GM23338 (cell line): Measurements from ENCODE around the gene CD46. TPM values are rescaled to one million over a fixed set of nuclear protein-coding genes. Genes with fewer than 3 reads are reported as not detected.

Experiments
- ATAC-seq: fragments of 200-7000 bp; cut with Tn5 transposase; 3 replicates; pipeline ENCODE4 v1.9.1; 2020
- DNase-seq: peaks from one replicate; pipeline ENCODE4 v3.0.0-alpha.2; 2015; ENCODE audit warnings: low spot score
- H2AFZ ChIP-seq: fragments of 200-600 bp; sonication (generic); 2 replicates; pipeline ENCODE4 v1.8.0; 2016; ENCODE audit warnings: antibody characterized with exemption, mild to moderate bottlenecking, moderate library complexity
- H3F3A ChIP-seq: fragments of 200-600 bp; sonication (generic); replicated peaks from 2 replicates; pipeline ENCODE4 v1.8.0; 2017; ENCODE audit warnings: antibody characterized with exemption, mixed run types, low read depth
- H3K27ac ChIP-seq: fragments of 200-600 bp; sonication (generic); 2 replicates; pipeline ENCODE4 v1.6.1; 2016; ENCODE audit warnings: low read depth
- H3K27me3 ChIP-seq: fragments of 200-600 bp; sonication (generic); 2 replicates; pipeline ENCODE4 v1.8.0; 2016; ENCODE audit warnings: mild to moderate bottlenecking, mixed run types, moderate library complexity; ENCODE audit not compliant: insufficient read depth
- H3K36me3 ChIP-seq: fragments of 200-600 bp; sonication (generic); 2 replicates; pipeline ENCODE4 v1.8.0; 2016; ENCODE audit warnings: mild to moderate bottlenecking; ENCODE audit not compliant: insufficient read depth
- H3K4me1 ChIP-seq: fragments of 200-600 bp; sonication (generic); 2 replicates; pipeline ENCODE4 v1.8.0; 2016; ENCODE audit warnings: mild to moderate bottlenecking, moderate library complexity; ENCODE audit not compliant: insufficient read depth
- H3K4me2 ChIP-seq: fragments of 200-600 bp; sonication (generic); 2 replicates; pipeline ENCODE4 v1.7.1; 2017; ENCODE audit warnings: mixed run types
- H3K4me3 ChIP-seq: fragments of 200-600 bp; sonication (generic); 2 replicates; pipeline ENCODE4 v1.6.1; 2016; ENCODE audit warnings: mixed run types
- H3K79me2 ChIP-seq: fragments of 200-600 bp; sonication (generic); replicated peaks from 2 replicates; pipeline ENCODE4 v1.8.0; 2017; ENCODE audit warnings: mild to moderate bottlenecking; ENCODE audit not compliant: insufficient read depth
- H3K9me2 ChIP-seq: fragments of 200-600 bp; sonication (generic); 2 replicates; pipeline ENCODE4 v1.8.0; 2017; ENCODE audit not compliant: insufficient read depth
- H4K20me1 ChIP-seq: fragments of 200-600 bp; sonication (generic); replicated peaks from 2 replicates; pipeline ENCODE4 v1.8.0; 2017; ENCODE audit warnings: mild to moderate bottlenecking; ENCODE audit not compliant: insufficient read depth
- H3K27ac Mint-ChIP-seq: 2 replicates; pipeline ENCODE4 v1.8.0; 2020; ENCODE audit warnings: inconsistent platforms, mild to moderate bottlenecking, moderate library complexity, mixed read lengths
- H3K27me3 Mint-ChIP-seq: 3 replicates; pipeline ENCODE4 v1.8.0; 2022; ENCODE audit warnings: low read depth, mild to moderate bottlenecking, moderate library complexity, mixed read lengths, inconsistent platforms; ENCODE audit not compliant: insufficient read depth, poor library complexity
- H3K36me3 Mint-ChIP-seq: 3 replicates; pipeline ENCODE4 v1.8.0; 2021; ENCODE audit warnings: low read depth, mild to moderate bottlenecking, inconsistent platforms, moderate library complexity, mixed read lengths
- H3K4me1 Mint-ChIP-seq: 3 replicates; pipeline ENCODE4 v1.8.0; 2020; ENCODE audit warnings: mild to moderate bottlenecking, inconsistent platforms, mixed read lengths
- H3K4me3 Mint-ChIP-seq: 3 replicates; pipeline ENCODE4 v1.8.0; 2021; ENCODE audit warnings: moderate library complexity, mild to moderate bottlenecking, inconsistent platforms, mixed read lengths
- H3K9me3 Mint-ChIP-seq: 3 replicates; pipeline ENCODE4 v1.8.0; 2020; ENCODE audit warnings: moderate library complexity, mild to moderate bottlenecking, inconsistent platforms, mixed read lengths
- CREB1 ChIP-seq: fragments of 250-450 bp; sonication (Bioruptor Pico); IDR thresholded peaks from 2 replicates; pipeline ENCODE4 v1.5.0; 2020; ENCODE audit warnings: low read depth, mild to moderate bottlenecking, moderate library complexity
- ETS1 ChIP-seq: IDR thresholded peaks from 2 replicates; pipeline ENCODE4 v1.6.1; 2016; ENCODE audit warnings: antibody characterized with exemption
- JUNB ChIP-seq: IDR thresholded peaks from one replicate; pipeline ENCODE4 v1.6.1; 2016; ENCODE audit warnings: antibody characterized with exemption; ENCODE audit not compliant: unreplicated experiment
- NANOG ChIP-seq: IDR thresholded peaks from 2 replicates; pipeline ENCODE4 v1.6.1; 2016; ENCODE audit warnings: antibody characterized with exemption, borderline replicate concordance
- POLR2AphosphoS5 ChIP-seq: IDR thresholded peaks from 2 replicates; pipeline ENCODE4 v1.6.1; 2016; ENCODE audit warnings: antibody characterized with exemption, low read depth
- REST ChIP-seq: IDR thresholded peaks from one replicate; pipeline ENCODE4 v1.6.1; 2018; ENCODE audit warnings: antibody characterized with exemption; ENCODE audit not compliant: unreplicated experiment
- STAT1 ChIP-seq: IDR thresholded peaks from one replicate; pipeline ENCODE4 v1.6.1; 2016; ENCODE audit warnings: antibody characterized with exemption; ENCODE audit not compliant: unreplicated experiment
- ZNF331 ChIP-seq: fragments of 250-450 bp; sonication (Bioruptor Pico); IDR thresholded peaks from 2 replicates; pipeline ENCODE4 v1.5.0; 2020; ENCODE audit warnings: low read depth, mild to moderate bottlenecking, moderate library complexity
- polyA plus RNA-seq: library from polyadenylated mRNA; unstranded; fragments of >200 nt; fragmentation: Nextera tagmentation; extraction: Ambion mirVana; gene quantifications from 2 replicates; pipeline ENCODE4 v1.2.1, GENCODE V29; 2016
- total RNA-seq: library from RNA; depleted of rRNA; stranded (reverse); fragments of >200 nt; shearing (Covaris generic); gene quantifications from 2 replicates; pipeline ENCODE4 v1.2.3, GENCODE V29; 2014
- TF ChIP-seq, protein P1 (sequence below): fragments of 250-450 bp; sonication (Bioruptor Pico); IDR thresholded peaks from 2 replicates; pipeline ENCODE4 v1.5.0; 2020; ENCODE audit warnings: mild to moderate bottlenecking, moderate library complexity
- TF ChIP-seq, protein P2 (sequence below), 2 experiments: fragments of 200-600 bp in 1 of 2; sonication (generic) in 1 of 2; conservative IDR thresholded peaks; 2 replicates each; pipeline versions ENCODE4 v1.5.1 to v1.6.1; 2016 to 2017; ENCODE audit warnings: antibody characterized with exemption in 2 of 2, low read depth in 2 of 2, mild to moderate bottlenecking in 2 of 2, moderate library complexity in 1 of 2

CD46 gene
- total and polyA plus RNA-seq, 2 experiments from 2014 or later: 199 to 209 TPM

DNA sequence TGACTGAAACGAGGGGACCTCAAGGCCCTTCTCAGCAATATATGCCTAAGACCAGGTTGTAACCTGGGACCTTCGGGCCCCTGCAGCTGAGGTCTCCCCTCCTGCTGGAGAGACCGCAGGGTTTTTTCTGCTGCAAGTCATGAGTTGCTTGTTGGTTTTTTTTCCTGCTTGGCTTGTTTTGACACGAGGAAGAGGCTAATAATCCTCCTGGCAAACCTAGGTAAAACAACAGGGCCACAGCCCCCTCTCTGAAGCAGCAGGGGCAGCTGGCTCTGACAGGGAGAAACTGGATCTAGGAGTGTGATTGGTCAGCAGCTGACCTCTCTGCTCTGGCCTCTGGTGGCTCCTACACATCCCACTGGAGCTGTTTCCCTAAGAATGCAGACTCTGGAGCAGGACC lies 90.0 kb downstream of the CD46 start (continued):
- TF ChIP-seq, protein P1, sequence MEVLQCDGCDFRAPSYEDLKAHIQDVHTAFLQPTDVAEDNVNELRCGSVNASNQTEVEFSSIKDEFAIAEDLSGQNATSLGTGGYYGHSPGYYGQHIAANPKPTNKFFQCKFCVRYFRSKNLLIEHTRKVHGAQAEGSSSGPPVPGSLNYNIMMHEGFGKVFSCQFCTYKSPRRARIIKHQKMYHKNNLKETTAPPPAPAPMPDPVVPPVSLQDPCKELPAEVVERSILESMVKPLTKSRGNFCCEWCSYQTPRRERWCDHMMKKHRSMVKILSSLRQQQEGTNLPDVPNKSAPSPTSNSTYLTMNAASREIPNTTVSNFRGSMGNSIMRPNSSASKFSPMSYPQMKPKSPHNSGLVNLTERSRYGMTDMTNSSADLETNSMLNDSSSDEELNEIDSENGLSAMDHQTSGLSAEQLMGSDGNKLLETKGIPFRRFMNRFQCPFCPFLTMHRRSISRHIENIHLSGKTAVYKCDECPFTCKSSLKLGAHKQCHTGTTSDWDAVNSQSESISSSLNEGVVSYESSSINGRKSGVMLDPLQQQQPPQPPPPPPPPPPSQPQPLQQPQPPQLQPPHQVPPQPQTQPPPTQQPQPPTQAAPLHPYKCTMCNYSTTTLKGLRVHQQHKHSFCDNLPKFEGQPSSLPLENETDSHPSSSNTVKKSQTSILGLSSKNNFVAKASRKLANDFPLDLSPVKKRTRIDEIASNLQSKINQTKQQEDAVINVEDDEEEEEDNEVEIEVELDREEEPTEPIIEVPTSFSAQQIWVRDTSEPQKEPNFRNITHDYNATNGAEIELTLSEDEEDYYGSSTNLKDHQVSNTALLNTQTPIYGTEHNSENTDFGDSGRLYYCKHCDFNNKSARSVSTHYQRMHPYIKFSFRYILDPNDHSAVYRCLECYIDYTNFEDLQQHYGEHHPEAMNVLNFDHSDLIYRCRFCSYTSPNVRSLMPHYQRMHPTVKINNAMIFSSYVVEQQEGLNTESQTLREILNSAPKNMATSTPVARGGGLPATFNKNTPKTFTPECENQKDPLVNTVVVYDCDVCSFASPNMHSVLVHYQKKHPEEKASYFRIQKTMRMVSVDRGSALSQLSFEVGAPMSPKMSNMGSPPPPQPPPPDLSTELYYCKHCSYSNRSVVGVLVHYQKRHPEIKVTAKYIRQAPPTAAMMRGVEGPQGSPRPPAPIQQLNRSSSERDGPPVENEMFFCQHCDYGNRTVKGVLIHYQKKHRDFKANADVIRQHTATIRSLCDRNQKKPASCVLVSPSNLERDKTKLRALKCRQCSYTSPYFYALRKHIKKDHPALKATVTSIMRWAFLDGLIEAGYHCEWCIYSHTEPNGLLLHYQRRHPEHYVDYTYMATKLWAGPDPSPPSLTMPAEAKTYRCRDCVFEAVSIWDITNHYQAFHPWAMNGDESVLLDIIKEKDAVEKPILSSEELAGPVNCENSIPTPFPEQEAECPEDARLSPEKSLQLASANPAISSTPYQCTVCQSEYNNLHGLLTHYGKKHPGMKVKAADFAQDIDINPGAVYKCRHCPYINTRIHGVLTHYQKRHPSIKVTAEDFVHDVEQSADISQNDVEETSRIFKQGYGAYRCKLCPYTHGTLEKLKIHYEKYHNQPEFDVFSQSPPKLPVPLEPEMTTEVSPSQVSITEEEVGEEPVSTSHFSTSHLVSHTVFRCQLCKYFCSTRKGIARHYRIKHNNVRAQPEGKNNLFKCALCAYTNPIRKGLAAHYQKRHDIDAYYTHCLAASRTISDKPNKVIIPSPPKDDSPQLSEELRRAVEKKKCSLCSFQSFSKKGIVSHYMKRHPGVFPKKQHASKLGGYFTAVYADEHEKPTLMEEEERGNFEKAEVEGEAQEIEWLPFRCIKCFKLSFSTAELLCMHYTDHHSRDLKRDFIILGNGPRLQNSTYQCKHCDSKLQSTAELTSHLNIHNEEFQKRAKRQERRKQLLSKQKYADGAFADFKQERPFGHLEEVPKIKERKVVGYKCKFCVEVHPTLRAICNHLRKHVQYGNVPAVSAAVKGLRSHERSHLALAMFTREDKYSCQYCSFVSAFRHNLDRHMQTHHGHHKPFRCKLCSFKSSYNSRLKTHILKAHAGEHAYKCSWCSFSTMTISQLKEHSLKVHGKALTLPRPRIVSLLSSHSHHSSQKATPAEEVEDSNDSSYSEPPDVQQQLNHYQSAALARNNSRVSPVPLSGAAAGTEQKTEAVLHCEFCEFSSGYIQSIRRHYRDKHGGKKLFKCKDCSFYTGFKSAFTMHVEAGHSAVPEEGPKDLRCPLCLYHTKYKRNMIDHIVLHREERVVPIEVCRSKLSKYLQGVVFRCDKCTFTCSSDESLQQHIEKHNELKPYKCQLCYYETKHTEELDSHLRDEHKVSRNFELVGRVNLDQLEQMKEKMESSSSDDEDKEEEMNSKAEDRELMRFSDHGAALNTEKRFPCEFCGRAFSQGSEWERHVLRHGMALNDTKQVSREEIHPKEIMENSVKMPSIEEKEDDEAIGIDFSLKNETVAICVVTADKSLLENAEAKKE (CRISPR knock-in tag): no peak
- no peak for TF ChIP-seq POLR2AphosphoS5
- TF ChIP-seq CREB1 (CRISPR knock-in tag): no peak

DNA sequence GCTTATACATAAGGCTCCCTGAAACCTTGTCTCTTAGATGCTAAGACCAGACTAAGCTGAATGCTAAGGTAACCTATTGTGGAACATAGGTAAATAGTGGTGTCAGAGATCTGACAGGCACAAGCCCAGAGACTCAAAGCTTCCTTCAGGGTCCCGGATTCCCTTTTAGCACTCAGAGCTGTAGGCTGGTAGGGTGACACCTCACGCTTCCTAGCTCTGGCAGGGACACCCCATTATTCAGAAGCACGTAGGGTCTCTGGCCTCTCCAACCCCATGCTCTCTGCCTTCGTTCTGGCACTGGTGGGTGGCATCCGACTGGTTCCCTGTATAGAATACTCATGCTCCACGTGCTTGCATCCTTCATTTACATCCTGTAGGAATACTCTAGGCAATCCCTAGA lies 90.7 kb downstream of the CD46 start:
- Mint-ChIP-seq H3K27ac (no peak overlapping the region), H3K9me3 (no peaks in the 10 kb centered on the region), H3K27me3 (no peaks in the 10 kb centered on the region), H3K4me1 (peaks cover 7% of the 10 kb centered on the region; the same call in 2 of the 3 replicates), H3K36me3 (no peaks in the 10 kb centered on the region), H3K4me3 (no peak overlapping the region)
- no peaks in the 10 kb centered on the region for H3K79me2 ChIP-seq
- no peak overlapping the region for H3K27ac ChIP-seq
- H4K20me1 ChIP-seq: no peaks in the 10 kb centered on the region
- H3F3A ChIP-seq: no peaks in the 10 kb centered on the region
- H3K36me3 ChIP-seq: no peaks in the 10 kb centered on the region
- H3K4me3 ChIP-seq: no peak overlapping the region
- ATAC-seq (no peak), DNase-seq (no peak)
- H3K9me2 ChIP-seq: no peaks in the 10 kb centered on the region
- H3K4me2 ChIP-seq: no peak overlapping the region
- no peak overlapping the region for H2AFZ ChIP-seq
- no peaks in the 10 kb centered on the region for H3K27me3 ChIP-seq
- no peaks in the 10 kb centered on the region for H3K4me1 ChIP-seq
- no peak for TF ChIP-seq JUNB
- TF ChIP-seq STAT1: no peak
- TF ChIP-seq POLR2AphosphoS5: no peak
- TF ChIP-seq, protein P2, sequence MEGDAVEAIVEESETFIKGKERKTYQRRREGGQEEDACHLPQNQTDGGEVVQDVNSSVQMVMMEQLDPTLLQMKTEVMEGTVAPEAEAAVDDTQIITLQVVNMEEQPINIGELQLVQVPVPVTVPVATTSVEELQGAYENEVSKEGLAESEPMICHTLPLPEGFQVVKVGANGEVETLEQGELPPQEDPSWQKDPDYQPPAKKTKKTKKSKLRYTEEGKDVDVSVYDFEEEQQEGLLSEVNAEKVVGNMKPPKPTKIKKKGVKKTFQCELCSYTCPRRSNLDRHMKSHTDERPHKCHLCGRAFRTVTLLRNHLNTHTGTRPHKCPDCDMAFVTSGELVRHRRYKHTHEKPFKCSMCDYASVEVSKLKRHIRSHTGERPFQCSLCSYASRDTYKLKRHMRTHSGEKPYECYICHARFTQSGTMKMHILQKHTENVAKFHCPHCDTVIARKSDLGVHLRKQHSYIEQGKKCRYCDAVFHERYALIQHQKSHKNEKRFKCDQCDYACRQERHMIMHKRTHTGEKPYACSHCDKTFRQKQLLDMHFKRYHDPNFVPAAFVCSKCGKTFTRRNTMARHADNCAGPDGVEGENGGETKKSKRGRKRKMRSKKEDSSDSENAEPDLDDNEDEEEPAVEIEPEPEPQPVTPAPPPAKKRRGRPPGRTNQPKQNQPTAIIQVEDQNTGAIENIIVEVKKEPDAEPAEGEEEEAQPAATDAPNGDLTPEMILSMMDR (conservative IDR thresholded peaks at IDR 0.05; ENCODE audit: low read depth in 2 of 2): no peak
- no peak for TF ChIP-seq ZNF331 (CRISPR knock-in tag)
- no peak for TF ChIP-seq NANOG
- no peak for TF ChIP-seq ETS1
- no peak for TF ChIP-seq REST
